GM19438 (cell line): ENCODE results near the gene MFAP3L.
"Not testable (repeated sequence)": the region's sequence is repeated elsewhere in the genome, so short reads cannot be mapped to it uniquely, and the experiment has no call there.

Source experiments
- ATAC-seq: cut with Tn5 transposase; IDR thresholded peaks from one replicate; pipeline ENCODE4 v1.9.1; 2021; ENCODE audit warnings: low read depth; ENCODE audit not compliant: unreplicated experiment

The MFAP3L gene

GRCh38 chr4:170026253-170027021 lies at the start of gene MFAP3L:
Gene MFAP3L (minus strand): TSS chr4:170026395. CDS start chr4:170005877, 20,518 bp downstream.
- ATAC-seq: peak; percentile 84

- no peak for ATAC-seq
These were observed 45.0 kb upstream of the MFAP3L start for GRCh38 chr4:170071196-170071595.

- ATAC-seq: no peak
These were observed 42.4 kb upstream of the MFAP3L start for GRCh38 chr4:170068438-170069128.

- no peak for ATAC-seq
These were observed 33.2 kb upstream of the MFAP3L start for GRCh38 chr4:170059421-170059820.

GRCh38 chr4:170058826-170059225 lies 32.6 kb upstream of the MFAP3L start:
- ATAC-seq: no peak

- no peak for ATAC-seq
These were observed 31.7 kb upstream of the MFAP3L start for GRCh38 chr4:170057866-170058265.

GRCh38 chr4:170052919-170053318 lies 26.7 kb upstream of the MFAP3L start:
- no peak for ATAC-seq

GRCh38 chr4:170051402-170051801 lies 25.2 kb upstream of the MFAP3L start:
- ATAC-seq: no peak

- ATAC-seq: no peak
These were observed 23.6 kb upstream of the MFAP3L start for GRCh38 chr4:170049766-170050165.

- ATAC-seq: no peak
These were observed 21.7 kb upstream of the MFAP3L start for GRCh38 chr4:170047771-170048354.

- not testable (repeated sequence) for ATAC-seq
These were observed 20.0 kb upstream of the MFAP3L start for GRCh38 chr4:170046156-170046555.

- ATAC-seq: no peak
These were observed 14.0 kb upstream of the MFAP3L start for GRCh38 chr4:170040031-170040680.

GRCh38 chr4:170038769-170039168 lies 12.6 kb upstream of the MFAP3L start:
- ATAC-seq: no peak

- ATAC-seq: no peak
These were observed 12.0 kb upstream of the MFAP3L start for GRCh38 chr4:170038232-170038631.

GRCh38 chr4:170037481-170037880 lies 11.3 kb upstream of the MFAP3L start:
- ATAC-seq: no peak

- ATAC-seq: no peak
These were observed 9.7 kb upstream of the MFAP3L start for GRCh38 chr4:170035845-170036244.

- no peak for ATAC-seq
These were observed 9.0 kb upstream of the MFAP3L start for GRCh38 chr4:170035231-170035630.

GRCh38 chr4:170033999-170034398 lies 7.8 kb upstream of the MFAP3L start:
- no peak for ATAC-seq

GRCh38 chr4:170030121-170030520 lies 3.9 kb upstream of the MFAP3L start:
- ATAC-seq: no peak

GRCh38 chr4:170027181-170027829 lies 1.1 kb upstream of the MFAP3L start:
- ATAC-seq: peak; percentile 69
